GM18499 (cell line): Measurements from ENCODE around the gene NPHP4.

ENCODE experiments used
- ATAC-seq: cut with Tn5 transposase; IDR thresholded peaks from one replicate; pipeline ENCODE4 v1.9.1; 2021; ENCODE audit warnings: moderate number of reproducible peaks; ENCODE audit not compliant: insufficient read depth, unreplicated experiment

The NPHP4 gene

GRCh38 chr1:5886541-5887348 lies 105.5 kb downstream of the NPHP4 start:
- ATAC-seq: no peak

- ATAC-seq: no peak
Observed at GRCh38 chr1:5886140-5886483, 106.1 kb downstream of the NPHP4 start.

- no peak for ATAC-seq
Observed at GRCh38 chr1:5885471-5886139, 106.6 kb downstream of the NPHP4 start.

GRCh38 chr1:5884110-5884509 lies 108.1 kb downstream of the NPHP4 start:
- ATAC-seq: no peak

- ATAC-seq: no peak
Observed at GRCh38 chr1:5883129-5884048, 108.8 kb downstream of the NPHP4 start.

GRCh38 chr1:5882367-5883128 lies 109.7 kb downstream of the NPHP4 start:
- no peak for ATAC-seq

- ATAC-seq: no peak
Observed at GRCh38 chr1:5881526-5882222, 110.6 kb downstream of the NPHP4 start.

- no peak for ATAC-seq
Observed at GRCh38 chr1:5880630-5881405, 111.4 kb downstream of the NPHP4 start.

GRCh38 chr1:5879421-5879820 lies 112.8 kb downstream of the NPHP4 start:
- no peak for ATAC-seq

- no peak for ATAC-seq
Observed at GRCh38 chr1:5878971-5879370, 113.3 kb downstream of the NPHP4 start.

GRCh38 chr1:5877683-5878530 lies 114.3 kb downstream of the NPHP4 start:
- ATAC-seq: no peak

GRCh38 chr1:5877001-5877400 lies 115.2 kb downstream of the NPHP4 start:
- no peak for ATAC-seq

GRCh38 chr1:5876094-5876650 lies 116.1 kb downstream of the NPHP4 start:
- ATAC-seq: no peak

GRCh38 chr1:5875345-5875910 lies 116.8 kb downstream of the NPHP4 start:
- ATAC-seq: no peak

- ATAC-seq: no peak
Observed at GRCh38 chr1:5874416-5875110, 117.7 kb downstream of the NPHP4 start.

- no peak for ATAC-seq
Observed at GRCh38 chr1:5873556-5873955, 118.7 kb downstream of the NPHP4 start.

GRCh38 chr1:5872886-5873285 lies 119.3 kb downstream of the NPHP4 start:
- ATAC-seq: no peak
